H9 (cell line): ENCODE results near the gene IER5. TPM values are rescaled to one million over a fixed set of nuclear protein-coding genes. Genes with fewer than 3 reads are reported as not detected.

Experiments
- DNase-seq: peaks from one replicate; pipeline ENCODE4 v3.0.0-alpha.2; 2017
- H2AFZ ChIP-seq: one replicate; pipeline ENCODE4 v1.6.1; 2013; ENCODE audit warnings: mild to moderate bottlenecking, low read length, control low read depth, moderate library complexity
- H2AK5ac ChIP-seq: 2 replicates; pipeline ENCODE4 v1.6.1; 2013; ENCODE audit warnings: low read length, control low read depth, mixed read lengths; ENCODE audit not compliant: insufficient read length
- H2BK120ac ChIP-seq: one replicate; pipeline ENCODE4 v1.6.1; 2013; ENCODE audit warnings: low read depth, mild to moderate bottlenecking, low read length, control low read depth, inconsistent platforms; ENCODE audit not compliant: poor library complexity, severe bottlenecking
- H2BK12ac ChIP-seq: 2 replicates; pipeline ENCODE4 v1.6.1; 2013; ENCODE audit warnings: low read length, control low read depth, mixed read lengths, low read depth; ENCODE audit not compliant: insufficient read length
- H2BK15ac ChIP-seq: 2 replicates; pipeline ENCODE4 v1.6.1; 2013; ENCODE audit warnings: low read depth, low read length, control low read depth
- H2BK20ac ChIP-seq: one replicate; pipeline ENCODE4 v1.6.1; 2013; ENCODE audit warnings: low read depth, mild to moderate bottlenecking, low read length, control low read depth, inconsistent platforms; ENCODE audit not compliant: poor library complexity, severe bottlenecking
- H2BK5ac ChIP-seq: 2 replicates; pipeline ENCODE4 v1.6.1; 2013; ENCODE audit warnings: low read length, control low read depth, mixed read lengths; ENCODE audit not compliant: insufficient read length
- H3K14ac ChIP-seq: 2 replicates; pipeline ENCODE4 v1.6.1; 2013; ENCODE audit warnings: low read length, control low read depth; ENCODE audit not compliant: insufficient read depth
- H3K18ac ChIP-seq: 2 replicates; pipeline ENCODE4 v1.6.1; 2013; ENCODE audit warnings: low read depth, mild to moderate bottlenecking, mixed read lengths, low read length, control low read depth; ENCODE audit not compliant: insufficient read length
- H3K23ac ChIP-seq: 2 replicates; pipeline ENCODE4 v1.6.1; 2013; ENCODE audit warnings: low read length, control low read depth, mixed read lengths, low read depth; ENCODE audit not compliant: insufficient read length
- H3K23me2 ChIP-seq: 2 replicates; pipeline ENCODE4 v1.6.1; 2013; ENCODE audit warnings: low read depth, mild to moderate bottlenecking, mixed read lengths, low read length, control low read depth; ENCODE audit not compliant: insufficient read length, poor library complexity, severe bottlenecking
- H3K27ac ChIP-seq: 2 replicates; pipeline ENCODE4 v1.5.1; 2013; ENCODE audit warnings: low read length, control low read depth, mixed read lengths, low read depth; ENCODE audit not compliant: insufficient read length
- H3K27me3 ChIP-seq: 2 replicates; pipeline ENCODE4 v1.6.1; 2013; ENCODE audit warnings: low read length, control low read depth, inconsistent platforms; ENCODE audit not compliant: insufficient read depth
- H3K4ac ChIP-seq: 2 replicates; pipeline ENCODE4 v1.6.1; 2013; ENCODE audit warnings: low read depth, mild to moderate bottlenecking, control low read depth, inconsistent platforms, low read length, moderate library complexity
- H3K4me1 ChIP-seq: 2 replicates; pipeline ENCODE4 v1.6.1; 2013; ENCODE audit warnings: low read length, control low read depth, inconsistent platforms; ENCODE audit not compliant: insufficient read depth
- H3K4me2 ChIP-seq: 2 replicates; pipeline ENCODE4 v1.6.1; 2013; ENCODE audit warnings: low read length, control low read depth, mixed read lengths; ENCODE audit not compliant: insufficient read length, insufficient read depth
- H3K56ac ChIP-seq: 2 replicates; pipeline ENCODE4 v1.6.1; 2013; ENCODE audit warnings: low read depth, mild to moderate bottlenecking, mixed read lengths, low read length, control low read depth; ENCODE audit not compliant: insufficient read length
- H3K79me1 ChIP-seq: 2 replicates; pipeline ENCODE4 v1.6.1; 2013; ENCODE audit warnings: low read depth, mild to moderate bottlenecking, moderate library complexity, low read length, control low read depth, inconsistent platforms; ENCODE audit not compliant: insufficient read depth, poor library complexity, severe bottlenecking
- H3K79me2 ChIP-seq: 2 replicates; pipeline ENCODE4 v1.6.1; 2013; ENCODE audit warnings: low read length, control low read depth, inconsistent platforms; ENCODE audit not compliant: insufficient read depth
- H3K9ac ChIP-seq: 2 replicates; pipeline ENCODE4 v1.6.1; 2013; ENCODE audit warnings: low read length, control low read depth, mixed read lengths; ENCODE audit not compliant: insufficient read length; ENCODE audit errors: extremely low read depth
- H3K9me3 ChIP-seq: one replicate; pipeline ENCODE4 v1.6.1; 2013; ENCODE audit warnings: low read depth, low read length, inconsistent platforms; ENCODE audit not compliant: control insufficient read depth
- H3T11ph ChIP-seq: one replicate; pipeline ENCODE4 v1.6.1; 2013; ENCODE audit warnings: mild to moderate bottlenecking, low read length, control low read depth, inconsistent platforms
- H4K20me1 ChIP-seq: one replicate; pipeline ENCODE4 v1.6.1; 2013; ENCODE audit not compliant: control insufficient read depth, insufficient read length, insufficient read depth
- H4K5ac ChIP-seq: 2 replicates; pipeline ENCODE4 v1.6.1; 2013; ENCODE audit warnings: low read depth, mild to moderate bottlenecking, mixed read lengths, low read length, control low read depth; ENCODE audit not compliant: insufficient read length
- H4K8ac ChIP-seq: replicated peaks from 2 replicates; pipeline ENCODE4 v1.6.1; 2013; ENCODE audit warnings: low read length, control low read depth, mixed read lengths, low read depth; ENCODE audit not compliant: insufficient read length
- H4K91ac ChIP-seq: 2 replicates; pipeline ENCODE4 v1.6.1; 2013; ENCODE audit warnings: low read depth, mild to moderate bottlenecking, moderate library complexity, mixed read lengths, low read length, control low read depth; ENCODE audit not compliant: insufficient read length
- H3K27ac Mint-ChIP-seq, 3 experiments: 2 replicates in 2 of 3; 3 replicates in 1 of 3; pipeline ENCODE4 v1.8.0; 2020 to 2021; ENCODE audit warnings: mixed read lengths in 3 of 3, mild to moderate bottlenecking in 1 of 3, moderate library complexity in 1 of 3
- H3K27me3 Mint-ChIP-seq: 2 replicates; pipeline ENCODE4 v1.8.0; 2021; ENCODE audit warnings: low read depth, mild to moderate bottlenecking, moderate library complexity, mixed read lengths
- H3K36me3 Mint-ChIP-seq, 3 experiments: 2 replicates in 2 of 3; 3 replicates in 1 of 3; pipeline ENCODE4 v1.8.0; 2020 to 2021; ENCODE audit warnings: low read depth in 3 of 3, mixed read lengths in 3 of 3; ENCODE audit not compliant: insufficient read depth in 1 of 3
- H3K4me1 Mint-ChIP-seq, 2 experiments: 2 replicates each; pipeline ENCODE4 v1.8.0; 2020; ENCODE audit warnings: mixed read lengths in 2 of 2
- H3K4me3 Mint-ChIP-seq, 2 experiments: 2 replicates in 1 of 2; 3 replicates in 1 of 2; pipeline ENCODE4 v1.8.0; 2020 to 2021; ENCODE audit warnings: mild to moderate bottlenecking in 2 of 2, mixed read lengths in 2 of 2, moderate library complexity in 1 of 2
- H3K9me3 Mint-ChIP-seq, 2 experiments: 2 replicates in 1 of 2; 3 replicates in 1 of 2; pipeline ENCODE4 v1.8.0; 2020; ENCODE audit warnings: mild to moderate bottlenecking in 2 of 2, mixed read lengths in 2 of 2, moderate library complexity in 1 of 2
- WGBS: extraction: QIAGEN DNeasy Blood & Tissue Kit; methylation state at CpG from one replicate; pipeline ENCODE4 v1.1.7; 2013; ENCODE audit warnings: missing lambda C conversion rate, low lambda C conversion rate, mixed read lengths; ENCODE audit not compliant: insufficient read length; ENCODE audit errors: extremely low coverage; 5-methylcytosine and 5-hydroxymethylcytosine counted together
- total RNA-seq: library from RNA; stranded (reverse); gene quantifications from 2 replicates; pipeline ENCODE4 v1.2.1, GENCODE V29; 2021
- TF ChIP-seq, protein P1 (sequence below): fragments of 200-600 bp; sonication (generic); conservative IDR thresholded peaks from 3 replicates; pipeline ENCODE4 v1.8.0; 2021; ENCODE audit warnings: antibody characterized with exemption, mild to moderate bottlenecking

IER5 gene
- total RNA-seq, 1 experiment from 2014 or later: 6.7 TPM

GRCh38 chr1:181137217-181137743 is 48.8 kb downstream of the IER5 start:
- no peak overlapping the region for H3K4ac ChIP-seq
- peaks cover 2% of the 10 kb centered on the region for H3K23me2 ChIP-seq
- DNase-seq: no peak
- no peak overlapping the region for H3K56ac ChIP-seq
- H2AK5ac ChIP-seq: no peak overlapping the region
- no peak overlapping the region for H3K27ac ChIP-seq
- no peaks in the 10 kb centered on the region for H3K27me3 ChIP-seq
- no peak overlapping the region for H3K14ac ChIP-seq
- Mint-ChIP-seq H3K4me1 (peaks cover 25 to 49% of the 10 kb centered on the region in 2 experiments), H3K27me3 (peaks cover 16% of the 10 kb centered on the region), H3K4me3 (no peak overlapping the region), H3K36me3 (no peaks in the 10 kb centered on the region), H3K27ac (no peak overlapping the region), H3K9me3 (peaks cover 0 to 2% of the 10 kb centered on the region in 2 experiments; a peak in 1 of 5 replicates)
- H3K23ac ChIP-seq: no peak overlapping the region
- H3K9ac ChIP-seq: no peak overlapping the region
- no peak overlapping the region for H2BK20ac ChIP-seq
- H3K79me1 ChIP-seq: no peaks in the 10 kb centered on the region
- whole genome bisulfite sequencing: no CpG with 5 or more reads among the region's 12 CpGs
- no peak overlapping the region for H2BK5ac ChIP-seq
- H4K91ac ChIP-seq: no peak overlapping the region
- no peak overlapping the region for H2BK12ac ChIP-seq
- H2BK15ac ChIP-seq: no peak overlapping the region
- H3K4me1 ChIP-seq: peaks cover 3% of the 10 kb centered on the region; the same call in 1 of the 2 replicates
- no peaks in the 10 kb centered on the region for H4K20me1 ChIP-seq
- no peak overlapping the region for H3K18ac ChIP-seq
- H2AFZ ChIP-seq: no peak overlapping the region
- no peak overlapping the region for H3K4me2 ChIP-seq
- H4K5ac ChIP-seq: no peak overlapping the region
- H3T11ph ChIP-seq: no peak overlapping the region
- TF ChIP-seq, protein P1, sequence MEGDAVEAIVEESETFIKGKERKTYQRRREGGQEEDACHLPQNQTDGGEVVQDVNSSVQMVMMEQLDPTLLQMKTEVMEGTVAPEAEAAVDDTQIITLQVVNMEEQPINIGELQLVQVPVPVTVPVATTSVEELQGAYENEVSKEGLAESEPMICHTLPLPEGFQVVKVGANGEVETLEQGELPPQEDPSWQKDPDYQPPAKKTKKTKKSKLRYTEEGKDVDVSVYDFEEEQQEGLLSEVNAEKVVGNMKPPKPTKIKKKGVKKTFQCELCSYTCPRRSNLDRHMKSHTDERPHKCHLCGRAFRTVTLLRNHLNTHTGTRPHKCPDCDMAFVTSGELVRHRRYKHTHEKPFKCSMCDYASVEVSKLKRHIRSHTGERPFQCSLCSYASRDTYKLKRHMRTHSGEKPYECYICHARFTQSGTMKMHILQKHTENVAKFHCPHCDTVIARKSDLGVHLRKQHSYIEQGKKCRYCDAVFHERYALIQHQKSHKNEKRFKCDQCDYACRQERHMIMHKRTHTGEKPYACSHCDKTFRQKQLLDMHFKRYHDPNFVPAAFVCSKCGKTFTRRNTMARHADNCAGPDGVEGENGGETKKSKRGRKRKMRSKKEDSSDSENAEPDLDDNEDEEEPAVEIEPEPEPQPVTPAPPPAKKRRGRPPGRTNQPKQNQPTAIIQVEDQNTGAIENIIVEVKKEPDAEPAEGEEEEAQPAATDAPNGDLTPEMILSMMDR: no peak
- no peaks in the 10 kb centered on the region for H3K9me3 ChIP-seq
- H3K79me2 ChIP-seq: no peaks in the 10 kb centered on the region
- no peak overlapping the region for H4K8ac ChIP-seq
- no peak overlapping the region for H2BK120ac ChIP-seq
